Chondrocyte (in vitro differentiated cells): ENCODE results near the gene LRIT1. TPM values are rescaled to one million over a fixed set of nuclear protein-coding genes. Genes with fewer than 3 reads are reported as not detected.

Source experiments
- DNase-seq: peaks from one replicate; pipeline ENCODE4 v3.0.0; 2021; ENCODE audit warnings: mixed read lengths, low spot score
- H3K27ac Mint-ChIP-seq: one replicate; pipeline ENCODE4 v1.8.0; 2021; ENCODE audit warnings: mild to moderate bottlenecking, moderate library complexity, mixed read lengths; ENCODE audit not compliant: unreplicated experiment
- H3K27me3 Mint-ChIP-seq: 2 replicates; pipeline ENCODE4 v1.8.0; 2021; ENCODE audit warnings: low read depth, mixed read lengths
- H3K36me3 Mint-ChIP-seq: 2 replicates; pipeline ENCODE4 v1.8.0; 2021; ENCODE audit warnings: low read depth, mixed read lengths
- H3K4me1 Mint-ChIP-seq: 2 replicates; pipeline ENCODE4 v1.8.0; 2021; ENCODE audit warnings: low read depth, mild to moderate bottlenecking, mixed read lengths
- H3K4me3 Mint-ChIP-seq: one replicate; pipeline ENCODE4 v1.8.0; 2021; ENCODE audit warnings: mild to moderate bottlenecking, moderate library complexity, mixed read lengths; ENCODE audit not compliant: unreplicated experiment
- H3K9me3 Mint-ChIP-seq: 2 replicates; pipeline ENCODE4 v1.8.0; 2021; ENCODE audit warnings: low read depth, mixed read lengths
- total RNA-seq: library from RNA; stranded (reverse); gene quantifications from 3 replicates; pipeline ENCODE4 v1.2.1, GENCODE V29; 2021
- TF ChIP-seq, protein P1 (sequence below): fragments of 200-600 bp; sonication (generic); IDR thresholded peaks from 2 replicates; pipeline ENCODE4 v1.5.0; 2021; ENCODE audit warnings: antibody characterized with exemption, mild to moderate bottlenecking, moderate library complexity

LRIT1 gene
- total RNA-seq, 1 donor from 2014 or later, result not detected

DNA sequence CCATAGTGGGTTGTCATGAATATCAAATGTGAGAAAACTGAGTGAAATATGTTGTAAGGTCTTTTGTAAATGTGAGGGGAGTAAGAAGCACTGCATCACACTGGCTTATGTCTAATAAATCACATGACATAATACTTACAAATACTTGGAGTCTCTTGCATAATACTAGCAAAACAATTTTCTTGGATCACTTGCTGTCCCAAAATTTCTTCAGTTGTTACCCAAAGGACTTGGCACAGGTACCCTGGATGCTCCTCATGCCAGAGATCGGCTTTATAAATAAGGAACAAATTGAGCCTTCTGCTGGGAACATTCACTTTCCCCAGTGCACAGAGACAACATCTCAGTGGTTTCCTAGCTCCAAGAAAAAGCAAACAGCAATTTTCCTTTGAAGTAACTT, 11.0 kb downstream of the LRIT1 start:
- H3K9me3 Mint-ChIP-seq, result no peaks in the 10 kb centered on the region
- no peak overlapping the region for H3K4me3 Mint-ChIP-seq
- no peaks in the 10 kb centered on the region for H3K4me1 Mint-ChIP-seq
- H3K27ac Mint-ChIP-seq, result no peak overlapping the region
- H3K36me3 Mint-ChIP-seq, result no peaks in the 10 kb centered on the region
- DNase-seq, result no peak
- TF ChIP-seq, protein P1, sequence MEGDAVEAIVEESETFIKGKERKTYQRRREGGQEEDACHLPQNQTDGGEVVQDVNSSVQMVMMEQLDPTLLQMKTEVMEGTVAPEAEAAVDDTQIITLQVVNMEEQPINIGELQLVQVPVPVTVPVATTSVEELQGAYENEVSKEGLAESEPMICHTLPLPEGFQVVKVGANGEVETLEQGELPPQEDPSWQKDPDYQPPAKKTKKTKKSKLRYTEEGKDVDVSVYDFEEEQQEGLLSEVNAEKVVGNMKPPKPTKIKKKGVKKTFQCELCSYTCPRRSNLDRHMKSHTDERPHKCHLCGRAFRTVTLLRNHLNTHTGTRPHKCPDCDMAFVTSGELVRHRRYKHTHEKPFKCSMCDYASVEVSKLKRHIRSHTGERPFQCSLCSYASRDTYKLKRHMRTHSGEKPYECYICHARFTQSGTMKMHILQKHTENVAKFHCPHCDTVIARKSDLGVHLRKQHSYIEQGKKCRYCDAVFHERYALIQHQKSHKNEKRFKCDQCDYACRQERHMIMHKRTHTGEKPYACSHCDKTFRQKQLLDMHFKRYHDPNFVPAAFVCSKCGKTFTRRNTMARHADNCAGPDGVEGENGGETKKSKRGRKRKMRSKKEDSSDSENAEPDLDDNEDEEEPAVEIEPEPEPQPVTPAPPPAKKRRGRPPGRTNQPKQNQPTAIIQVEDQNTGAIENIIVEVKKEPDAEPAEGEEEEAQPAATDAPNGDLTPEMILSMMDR, result no peak
- H3K27me3 Mint-ChIP-seq, result peaks cover 28% of the 10 kb centered on the region

GRCh38 chr10:84227810-84228209, 13.5 kb downstream of the LRIT1 start:
- Mint-ChIP-seq H3K27me3 (peaks cover 30% of the 10 kb centered on the region), H3K36me3 (no peaks in the 10 kb centered on the region), H3K27ac (no peak overlapping the region), H3K4me1 (no peaks in the 10 kb centered on the region), H3K9me3 (no peaks in the 10 kb centered on the region), H3K4me3 (no peak overlapping the region)
- TF ChIP-seq, protein P1, result no peak
- DNase-seq, result no peak

GRCh38 chr10:84226616-84227015, 14.7 kb downstream of the LRIT1 start:
- Mint-ChIP-seq H3K4me1 (no peaks in the 10 kb centered on the region), H3K4me3 (no peak overlapping the region), H3K36me3 (no peaks in the 10 kb centered on the region), H3K27me3 (peaks cover 25% of the 10 kb centered on the region), H3K27ac (no peak overlapping the region), H3K9me3 (no peaks in the 10 kb centered on the region)
- TF ChIP-seq, protein P1, result no peak
- no peak for DNase-seq

DNA sequence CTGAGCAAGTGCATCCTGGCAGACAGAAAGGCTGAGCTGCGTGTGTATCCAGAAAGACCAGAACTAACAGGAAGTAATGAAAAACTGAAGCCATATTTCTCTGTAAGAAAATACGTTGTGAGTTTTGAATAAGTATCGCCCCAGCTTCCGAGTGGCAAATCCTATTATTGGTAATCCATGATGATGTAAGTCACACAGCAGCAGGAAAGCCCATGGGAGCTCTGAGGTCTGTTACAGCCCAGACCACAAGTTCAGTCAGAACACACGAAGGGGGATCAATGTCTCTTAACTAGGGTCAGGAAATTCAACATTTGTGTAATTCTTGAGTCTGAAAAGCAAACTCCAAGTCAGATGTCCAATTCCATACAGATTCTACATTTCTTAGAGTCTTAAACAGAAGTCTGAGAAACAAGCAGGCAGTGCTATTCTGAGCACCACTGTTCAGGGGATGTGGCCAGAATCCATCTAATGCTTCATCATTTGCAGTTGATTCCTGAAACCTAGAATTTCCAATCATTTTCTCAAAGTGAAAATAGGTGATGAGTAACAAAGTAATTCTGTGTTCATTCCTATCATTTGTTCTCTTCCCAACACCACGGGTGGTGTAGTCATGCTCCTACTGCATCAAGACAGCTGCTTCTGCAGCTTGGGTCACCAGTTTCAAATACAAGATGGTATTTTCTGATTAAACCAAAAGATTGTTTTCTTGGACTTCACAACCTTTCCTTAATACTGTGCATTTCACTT, 15.7 kb downstream of the LRIT1 start, which contains the start of gene LRIT2:
Gene LRIT2, minus strand, starts transcription at position 118 of the 747 bp plus-strand sequence. Its CDS starts 24 bp downstream, at position 94.
- H3K9me3 Mint-ChIP-seq, result no peaks in the 10 kb centered on the region
- TF ChIP-seq, protein P1, result no peak
- no peak for DNase-seq
- H3K4me1 Mint-ChIP-seq, result no peaks in the 10 kb centered on the region
- no peak within 1 kb of the TSS for H3K4me3 Mint-ChIP-seq
- peaks cover under 1% of the 10 kb centered on the region for H3K36me3 Mint-ChIP-seq
- H3K27ac Mint-ChIP-seq, result no peak within 1 kb of the TSS
- H3K27me3 Mint-ChIP-seq, result peaks cover 30% of the 10 kb centered on the region

DNA sequence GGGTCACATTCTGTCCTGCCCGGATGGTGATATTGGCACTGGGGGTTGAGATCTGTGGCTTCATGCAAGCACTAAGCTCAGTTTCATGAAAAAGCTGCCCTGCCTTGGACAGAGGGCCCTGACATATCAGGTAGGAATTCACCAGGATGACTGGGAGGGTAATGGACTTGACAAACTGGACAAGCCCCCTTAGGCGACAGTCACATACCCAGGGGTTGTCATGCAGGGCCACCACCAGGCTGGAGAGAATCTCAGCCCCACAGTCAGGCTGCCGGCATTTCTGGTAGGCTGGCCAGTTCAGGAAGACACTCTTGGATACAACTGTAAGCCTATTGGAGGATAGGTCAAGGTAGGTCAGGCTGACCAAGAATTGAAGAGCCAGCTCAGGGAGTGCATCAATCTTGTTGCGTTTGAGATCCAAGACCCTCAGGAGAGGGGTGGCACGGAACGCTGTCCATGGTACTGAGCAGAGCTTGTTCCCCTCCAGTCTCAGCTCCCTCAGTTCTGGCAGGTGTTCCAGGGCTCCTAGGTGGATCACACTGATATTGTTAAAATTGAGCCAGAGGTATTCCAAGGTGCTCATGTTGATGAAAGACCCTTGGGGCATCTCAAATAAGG, 16.8 kb downstream of the LRIT1 start:
- Mint-ChIP-seq H3K27ac (no peak overlapping the region), H3K9me3 (no peaks in the 10 kb centered on the region), H3K27me3 (peaks cover 26% of the 10 kb centered on the region), H3K4me3 (no peak overlapping the region), H3K4me1 (no peaks in the 10 kb centered on the region), H3K36me3 (peaks cover 1% of the 10 kb centered on the region)
- DNase-seq, result no peak
- TF ChIP-seq, protein P1, result no peak
